ENCODE data around the gene CEMIP. TPM values are rescaled to one million over a fixed set of nuclear protein-coding genes. Genes with fewer than 3 reads are reported as not detected.

CEMIP gene
- polyA plus RNA-seq, 1 experiment = 725 TPM

DNA sequence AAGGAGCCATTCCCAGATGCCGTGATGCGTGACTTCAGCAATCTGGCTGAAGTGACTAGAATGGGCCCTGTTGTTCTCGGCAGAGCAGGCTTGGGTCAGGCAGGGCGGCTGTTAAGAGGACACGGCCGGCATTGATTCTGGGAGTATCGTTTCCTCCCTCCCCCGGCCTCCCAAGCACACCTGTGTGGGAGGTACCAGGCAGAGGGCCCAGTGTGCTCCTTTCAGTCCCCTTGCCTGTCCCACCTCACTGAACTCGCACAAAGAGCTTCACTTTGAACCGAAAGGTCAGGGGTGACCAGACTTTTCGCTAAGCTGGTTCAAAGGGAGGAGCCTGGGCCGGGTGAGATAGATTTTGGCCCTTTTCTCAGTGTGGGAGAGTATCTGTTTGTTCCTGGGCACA is 92.7 kb downstream of the CEMIP start:
- ChIA-PET CTCF (interaction anchor here (1.5 kb wide), 1 partner anchor 10 kb away, joined by 3 read pairs; no protein-coding TSS in a partner anchor), POLR2A (no interaction called here)
- no peaks in the 10 kb centered on the region for H3K27me3 ChIP-seq (ENCODE audit: control insufficient read depth, insufficient read depth, low read length)
- TF ChIP-seq, protein P1, sequence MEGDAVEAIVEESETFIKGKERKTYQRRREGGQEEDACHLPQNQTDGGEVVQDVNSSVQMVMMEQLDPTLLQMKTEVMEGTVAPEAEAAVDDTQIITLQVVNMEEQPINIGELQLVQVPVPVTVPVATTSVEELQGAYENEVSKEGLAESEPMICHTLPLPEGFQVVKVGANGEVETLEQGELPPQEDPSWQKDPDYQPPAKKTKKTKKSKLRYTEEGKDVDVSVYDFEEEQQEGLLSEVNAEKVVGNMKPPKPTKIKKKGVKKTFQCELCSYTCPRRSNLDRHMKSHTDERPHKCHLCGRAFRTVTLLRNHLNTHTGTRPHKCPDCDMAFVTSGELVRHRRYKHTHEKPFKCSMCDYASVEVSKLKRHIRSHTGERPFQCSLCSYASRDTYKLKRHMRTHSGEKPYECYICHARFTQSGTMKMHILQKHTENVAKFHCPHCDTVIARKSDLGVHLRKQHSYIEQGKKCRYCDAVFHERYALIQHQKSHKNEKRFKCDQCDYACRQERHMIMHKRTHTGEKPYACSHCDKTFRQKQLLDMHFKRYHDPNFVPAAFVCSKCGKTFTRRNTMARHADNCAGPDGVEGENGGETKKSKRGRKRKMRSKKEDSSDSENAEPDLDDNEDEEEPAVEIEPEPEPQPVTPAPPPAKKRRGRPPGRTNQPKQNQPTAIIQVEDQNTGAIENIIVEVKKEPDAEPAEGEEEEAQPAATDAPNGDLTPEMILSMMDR (IDR thresholded peaks at IDR 0.05; ENCODE audit: insufficient read depth, low read depth, low read length) = no peak
- no peak for DNase-seq (ENCODE audit: low read depth)
- peaks cover 70% of the 10 kb centered on the region for H3K36me3 ChIP-seq (ENCODE audit: control insufficient read depth, insufficient read depth, low read length)
- H3K4me3 ChIP-seq (ENCODE audit: low read depth, low read length) = no peak overlapping the region

DNA sequence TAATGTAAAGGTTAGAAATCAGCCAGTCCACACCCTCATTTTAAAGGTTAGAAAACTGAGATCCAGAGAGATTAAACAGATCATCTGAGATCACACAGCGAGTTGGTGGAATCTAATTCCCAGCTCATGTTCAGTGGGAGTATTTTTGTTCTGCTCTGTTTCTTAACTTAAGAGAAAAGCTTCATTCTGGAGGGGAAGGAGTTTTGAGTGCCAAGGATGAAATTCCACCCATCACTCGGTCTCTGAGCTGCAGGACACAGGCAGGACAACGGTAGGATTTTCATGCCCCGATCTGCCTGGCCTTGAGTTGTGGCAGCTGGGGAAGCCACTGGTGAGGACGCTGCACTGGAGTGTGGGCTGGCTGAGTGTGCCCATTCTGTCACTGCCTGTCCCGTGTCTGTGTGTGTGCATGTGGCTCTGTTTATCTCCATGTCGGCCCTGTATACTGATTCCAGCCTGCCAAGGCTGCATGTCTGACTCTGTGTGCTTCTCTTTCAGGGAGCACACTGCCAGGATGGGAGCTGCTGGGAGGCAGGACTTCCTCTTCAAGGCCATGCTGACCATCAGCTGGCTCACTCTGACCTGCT is 94.3 kb downstream of the CEMIP start:
- Histone ChIP-seq H3K4me3 (ENCODE audit: low read depth, low read length) (no peak overlapping the region), H3K36me3 (ENCODE audit: control insufficient read depth, insufficient read depth, low read length) (peaks cover 68% of the 10 kb centered on the region), H3K27me3 (ENCODE audit: control insufficient read depth, insufficient read depth, low read length) (no peaks in the 10 kb centered on the region)
- TF ChIP-seq, protein P1 (IDR thresholded peaks at IDR 0.05; ENCODE audit: insufficient read depth, low read depth, low read length) = no peak
- ChIA-PET POLR2A (no interaction called here), CTCF (interaction anchor here (1.5 kb wide), 1 partner anchor 8 kb away, joined by 3 read pairs; no protein-coding TSS in a partner anchor)
- DNase-seq (ENCODE audit: low read depth) = no peak

DNA sequence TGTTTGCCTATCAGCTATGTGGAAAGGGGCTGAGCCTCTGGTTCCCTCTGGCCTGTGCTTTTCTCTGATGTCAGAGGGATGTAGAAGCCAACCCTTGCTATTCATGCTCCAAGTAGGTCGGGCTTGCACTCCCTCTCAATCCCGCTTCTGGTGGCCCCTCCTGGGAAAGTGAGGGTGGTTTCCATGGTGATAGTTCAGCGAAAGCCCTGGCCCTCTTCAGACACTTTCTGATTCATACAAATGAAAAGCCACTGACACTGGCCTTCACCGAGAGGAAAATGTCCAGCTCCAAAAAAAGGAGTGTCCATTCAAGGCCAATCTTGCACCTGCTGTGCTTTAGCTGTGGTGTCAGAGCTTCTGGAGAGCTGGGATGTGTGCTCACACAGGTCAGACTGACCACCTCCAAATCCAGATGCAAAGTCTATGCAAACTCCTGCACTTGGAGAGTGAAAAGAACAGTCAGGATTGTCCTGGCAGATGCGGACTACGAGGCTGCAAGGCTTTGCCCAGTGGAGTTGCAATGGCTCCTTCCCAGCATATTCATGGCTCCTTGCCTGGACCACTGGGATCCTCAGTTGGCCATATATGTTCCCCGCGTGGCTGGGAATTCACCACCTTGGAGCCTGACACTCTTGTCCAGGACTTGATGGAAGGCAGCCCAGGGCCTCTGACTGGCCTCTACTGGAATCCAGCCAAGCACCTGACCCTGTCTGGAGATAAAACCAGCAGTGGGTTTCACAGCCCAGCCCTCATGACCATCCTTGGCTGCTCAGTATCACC is 96.6 kb downstream of the CEMIP start:
- DNase-seq (ENCODE audit: low read depth) = no peak
- Histone ChIP-seq H3K27me3 (ENCODE audit: control insufficient read depth, insufficient read depth, low read length) (no peaks in the 10 kb centered on the region), H3K4me3 (ENCODE audit: low read depth, low read length) (no peak overlapping the region), H3K36me3 (ENCODE audit: control insufficient read depth, insufficient read depth, low read length) (peaks cover 68% of the 10 kb centered on the region)
- ChIA-PET CTCF (no interaction called here), POLR2A (no interaction called here)
- TF ChIP-seq, protein P1 (IDR thresholded peaks at IDR 0.05; ENCODE audit: insufficient read depth, low read depth, low read length) = no peak

DNA sequence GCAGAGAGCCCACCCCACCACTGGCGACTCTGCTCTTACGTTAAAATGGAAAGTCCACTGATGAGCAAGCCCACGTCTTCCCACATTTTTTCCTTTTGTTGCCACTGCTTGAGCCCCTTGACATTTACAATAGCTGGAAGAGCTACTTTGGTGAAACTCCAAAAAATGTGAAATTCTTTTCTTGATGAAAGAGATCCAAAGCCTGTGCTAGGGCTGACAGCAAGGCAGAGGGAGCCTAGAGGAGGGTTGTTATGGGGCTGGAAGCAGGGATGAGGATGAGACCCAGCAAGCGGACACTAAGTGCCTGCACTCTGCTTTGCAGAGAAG is 97.1 kb downstream of the CEMIP start:
- TF ChIP-seq, protein P1 (IDR thresholded peaks at IDR 0.05; ENCODE audit: insufficient read depth, low read depth, low read length) = no peak
- H3K36me3 ChIP-seq (ENCODE audit: control insufficient read depth, insufficient read depth, low read length) = peaks cover 71% of the 10 kb centered on the region
- H3K27me3 ChIP-seq (ENCODE audit: control insufficient read depth, insufficient read depth, low read length) = no peaks in the 10 kb centered on the region
- ChIA-PET CTCF (no interaction called here), POLR2A (no interaction called here)
- DNase-seq (ENCODE audit: low read depth) = no peak
- no peak overlapping the region for H3K4me3 ChIP-seq (ENCODE audit: low read depth, low read length)

DNA sequence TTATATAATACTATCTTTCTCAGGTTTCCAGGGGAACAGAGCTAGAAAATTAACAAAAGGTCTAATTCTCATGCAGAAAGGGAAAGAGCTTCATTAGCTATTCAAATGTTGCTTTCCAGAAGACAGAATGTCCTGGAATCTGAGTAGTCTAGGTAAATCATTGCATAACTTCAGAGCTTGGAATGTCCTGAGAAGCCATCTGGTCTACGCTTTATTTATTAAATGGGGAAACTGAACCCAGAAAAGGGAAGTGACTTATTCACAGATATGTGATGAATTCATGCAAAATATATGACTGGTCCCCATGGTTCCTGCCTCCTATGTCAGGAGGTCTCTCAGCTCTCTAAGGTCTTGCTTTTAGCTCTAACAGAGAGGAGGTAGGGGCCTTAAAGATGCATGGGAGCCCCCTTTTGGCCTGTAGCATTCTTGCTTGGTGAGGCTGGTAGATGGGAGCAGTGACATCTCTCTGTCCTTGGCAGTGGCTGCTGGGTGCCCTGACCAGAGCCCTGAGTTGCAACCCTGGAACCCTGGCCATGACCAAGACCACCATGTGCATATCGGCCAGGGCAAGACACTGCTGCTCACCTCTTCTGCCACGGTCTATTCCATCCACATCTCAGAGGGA is 99.2 kb downstream of the CEMIP start:
- DNase-seq (ENCODE audit: low read depth) = no peak
- TF ChIP-seq, protein P1 (IDR thresholded peaks at IDR 0.05; ENCODE audit: insufficient read depth, low read depth, low read length) = no peak
- ChIA-PET POLR2A (interaction anchor here (0.6 kb wide), 1 partner anchor 16 kb away, joined by 8 read pairs; no protein-coding TSS in a partner anchor), CTCF (no interaction called here)
- Histone ChIP-seq H3K36me3 (ENCODE audit: control insufficient read depth, insufficient read depth, low read length) (peaks cover 71% of the 10 kb centered on the region), H3K4me3 (ENCODE audit: low read depth, low read length) (no peak overlapping the region), H3K27me3 (ENCODE audit: control insufficient read depth, insufficient read depth, low read length) (no peaks in the 10 kb centered on the region)

All from BJ (cell line).